Memory B cell (primary cell): ENCODE results near the gene TBC1D20.

ENCODE experiments used
- ATAC-seq: fragments of 150-1000 bp; cut with Tn5 transposase; 2 replicates; pipeline ENCODE4 v1.10.0; 2021; ENCODE audit warnings: low read depth, mild to moderate bottlenecking, moderate library complexity
- DNase-seq, 2 donors: peaks; one replicate each; pipeline ENCODE4 v3.0.0; 2022; ENCODE audit warnings: low spot score in 2 of 2
- H3K27ac Mint-ChIP-seq: one replicate; pipeline ENCODE4 v1.8.0; 2022; ENCODE audit warnings: mild to moderate bottlenecking, moderate library complexity, mixed read lengths
- H3K27me3 Mint-ChIP-seq: one replicate; pipeline ENCODE4 v1.8.0; 2022; ENCODE audit warnings: mixed read lengths
- H3K36me3 Mint-ChIP-seq: one replicate; pipeline ENCODE4 v1.8.0; 2022; ENCODE audit warnings: mild to moderate bottlenecking, mixed read lengths
- H3K4me1 Mint-ChIP-seq: one replicate; pipeline ENCODE4 v1.8.0; 2022; ENCODE audit warnings: mixed read lengths
- H3K4me3 Mint-ChIP-seq: one replicate; pipeline ENCODE4 v1.8.0; 2022; ENCODE audit warnings: mild to moderate bottlenecking, moderate library complexity, mixed read lengths
- H3K9me3 Mint-ChIP-seq: one replicate; pipeline ENCODE4 v1.8.0; 2022; ENCODE audit warnings: mixed read lengths

The TBC1D20 gene

DNA sequence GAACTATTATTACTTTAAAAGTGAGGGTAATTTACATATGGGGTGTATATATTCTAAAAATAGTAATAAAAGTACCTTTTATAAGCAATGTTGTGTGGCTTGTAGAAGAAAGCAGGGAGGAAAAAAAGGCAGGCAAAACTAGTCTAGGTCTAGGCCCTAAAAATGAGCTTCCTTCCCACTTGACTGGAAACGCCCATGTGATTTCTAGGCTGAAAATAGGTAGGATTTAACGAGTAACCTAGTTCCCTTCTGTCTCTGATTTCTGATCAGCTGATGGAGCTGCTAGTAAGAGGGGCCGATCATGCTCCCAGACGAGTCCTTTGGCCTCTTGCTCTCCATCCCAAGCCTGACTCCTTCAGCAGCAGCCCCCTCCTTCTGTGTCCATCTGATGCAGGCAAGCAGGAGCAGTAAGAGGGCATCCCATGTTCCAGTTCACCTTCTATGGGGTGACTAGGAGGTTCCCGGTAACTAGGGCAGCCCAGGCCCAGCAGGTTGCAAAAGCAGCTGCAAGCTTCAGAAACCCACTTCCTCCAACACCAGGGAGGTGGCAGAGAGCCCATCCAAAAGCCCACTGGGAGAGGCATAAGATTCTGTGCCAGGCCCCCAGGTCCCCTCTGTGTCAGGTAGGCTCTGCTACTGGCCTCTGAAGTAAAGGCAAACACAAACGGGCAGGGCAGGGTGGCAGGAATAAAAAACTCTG, 24.4 kb downstream of the TBC1D20 start:
- peak overlapping the region; percentile 74 for H3K4me3 Mint-ChIP-seq
- H3K27ac Mint-ChIP-seq, result peak overlapping the region; percentile 63
- DNase-seq (no peak), ATAC-seq (no peak)
- peaks cover 34% of the 10 kb centered on the region for H3K4me1 Mint-ChIP-seq
- H3K9me3 Mint-ChIP-seq, result no peaks in the 10 kb centered on the region
- H3K27me3 Mint-ChIP-seq, result no peaks in the 10 kb centered on the region
- H3K36me3 Mint-ChIP-seq, result peaks cover 21% of the 10 kb centered on the region

DNA sequence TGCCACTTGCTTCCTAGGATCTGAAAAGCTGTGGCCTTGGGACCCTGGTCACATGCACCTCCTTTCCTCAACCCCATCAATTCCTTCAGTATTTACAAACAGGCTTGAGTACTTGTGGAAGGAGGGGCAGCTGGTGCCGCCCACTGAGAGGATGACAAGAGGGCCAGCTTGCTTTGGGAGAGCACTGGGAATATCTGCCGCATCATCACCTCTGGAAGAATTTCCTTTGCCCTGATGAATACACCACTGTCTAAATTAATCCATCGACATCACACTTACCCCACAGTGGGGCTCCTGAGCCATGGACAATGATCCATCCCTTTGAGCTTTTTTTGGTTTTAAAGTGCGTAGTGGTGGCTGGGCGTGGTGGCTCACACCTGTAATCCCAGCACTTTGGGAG, 25.9 kb downstream of the TBC1D20 start:
- no peak for DNase-seq
- H3K4me1 Mint-ChIP-seq, result peaks cover 36% of the 10 kb centered on the region
- H3K9me3 Mint-ChIP-seq, result no peaks in the 10 kb centered on the region
- no peak for ATAC-seq
- H3K36me3 Mint-ChIP-seq, result peaks cover 18% of the 10 kb centered on the region
- no peak overlapping the region for H3K4me3 Mint-ChIP-seq
- no peaks in the 10 kb centered on the region for H3K27me3 Mint-ChIP-seq
- no peak overlapping the region for H3K27ac Mint-ChIP-seq

DNA sequence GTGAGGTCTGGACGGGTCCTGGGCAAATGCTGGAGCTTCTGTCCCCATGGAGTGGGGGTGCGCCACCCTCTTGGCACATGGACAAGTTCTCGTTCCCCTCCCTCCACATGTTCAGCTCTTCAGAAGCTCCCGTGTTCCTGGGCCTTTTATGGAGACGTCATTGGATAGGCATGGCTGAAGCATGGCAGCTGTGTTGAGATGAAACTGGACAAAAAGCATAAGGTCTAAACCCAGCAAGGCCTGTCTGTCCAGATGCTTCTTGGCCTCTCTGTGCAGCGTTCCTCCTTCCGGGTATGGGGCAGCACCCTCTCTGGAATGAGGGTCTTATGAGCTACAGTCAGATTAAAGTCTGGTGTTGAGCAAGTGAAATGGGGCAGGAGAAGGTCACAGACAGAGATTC, 26.8 kb downstream of the TBC1D20 start:
- Mint-ChIP-seq H3K27ac (no peak overlapping the region), H3K36me3 (peaks cover 15% of the 10 kb centered on the region), H3K4me1 (peaks cover 39% of the 10 kb centered on the region), H3K27me3 (no peaks in the 10 kb centered on the region), H3K4me3 (no peak overlapping the region), H3K9me3 (no peaks in the 10 kb centered on the region)
- ATAC-seq (no peak), DNase-seq (no peak)

DNA sequence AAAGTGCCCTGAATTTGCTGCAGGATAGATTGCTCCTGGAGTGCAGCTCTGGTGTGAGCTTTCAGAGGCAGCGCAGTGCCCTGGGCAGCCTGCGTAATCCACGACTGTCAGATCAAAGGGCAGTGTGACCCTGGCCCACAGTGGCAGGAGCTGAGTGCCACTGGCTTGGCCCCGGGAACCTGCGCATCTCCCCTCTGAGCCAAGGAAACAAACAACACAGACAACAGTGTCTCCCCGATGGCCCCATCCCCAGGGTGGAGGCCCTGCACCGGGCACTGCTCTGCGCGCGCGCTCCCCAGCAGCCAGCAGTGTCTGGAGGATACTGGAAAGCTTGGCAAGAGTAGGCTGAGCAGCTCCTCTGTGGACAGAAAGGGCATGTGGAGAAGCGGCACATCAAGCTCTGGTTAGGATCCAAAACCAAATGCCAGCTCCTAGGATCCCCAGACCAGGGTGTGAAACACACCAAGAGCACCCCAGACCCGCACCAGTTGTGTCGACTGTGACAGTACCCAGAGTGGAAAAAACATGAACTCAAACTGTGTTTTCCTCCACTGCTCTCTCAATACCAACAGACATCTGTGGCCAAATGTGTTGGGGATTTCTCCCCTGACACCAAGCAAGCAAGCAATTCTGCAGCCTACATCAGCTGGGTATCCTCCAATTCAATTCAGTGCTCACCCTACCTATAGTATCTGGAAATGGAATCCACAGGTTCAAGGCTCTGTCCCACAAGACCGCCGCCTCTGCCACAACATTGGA, 27.5 kb downstream of the TBC1D20 start:
- Mint-ChIP-seq H3K27me3 (no peaks in the 10 kb centered on the region), H3K27ac (no peak overlapping the region), H3K4me3 (no peak overlapping the region), H3K36me3 (peaks cover 11% of the 10 kb centered on the region), H3K9me3 (no peaks in the 10 kb centered on the region), H3K4me1 (peaks cover 37% of the 10 kb centered on the region)
- DNase-seq (no peak), ATAC-seq (no peak)

DNA sequence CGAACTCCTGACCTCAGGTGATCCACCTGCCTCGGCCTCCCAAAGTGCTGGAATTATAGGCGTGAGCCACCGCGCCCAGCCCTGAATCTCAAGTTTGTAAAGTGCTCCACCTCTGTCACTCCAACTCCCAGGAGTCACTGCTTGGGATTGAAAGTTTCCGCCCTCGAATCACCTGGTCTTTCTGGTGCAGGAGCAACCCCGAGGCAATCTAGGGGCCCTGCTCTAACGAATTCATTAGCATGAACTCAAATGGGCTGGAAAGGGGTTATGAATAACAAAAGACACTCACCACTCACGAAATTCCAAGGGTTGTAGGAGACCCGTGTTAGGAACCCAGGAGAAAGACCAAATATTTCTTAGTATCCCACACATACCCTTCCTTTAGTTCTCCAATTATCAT, 28.1 kb downstream of the TBC1D20 start:
- ATAC-seq, result no peak
- Mint-ChIP-seq H3K9me3 (no peaks in the 10 kb centered on the region), H3K27ac (no peak overlapping the region), H3K4me3 (peak overlapping the region; percentile 69), H3K36me3 (peaks cover 10% of the 10 kb centered on the region), H3K27me3 (no peaks in the 10 kb centered on the region), H3K4me1 (peaks cover 30% of the 10 kb centered on the region)
- no peak for DNase-seq

DNA sequence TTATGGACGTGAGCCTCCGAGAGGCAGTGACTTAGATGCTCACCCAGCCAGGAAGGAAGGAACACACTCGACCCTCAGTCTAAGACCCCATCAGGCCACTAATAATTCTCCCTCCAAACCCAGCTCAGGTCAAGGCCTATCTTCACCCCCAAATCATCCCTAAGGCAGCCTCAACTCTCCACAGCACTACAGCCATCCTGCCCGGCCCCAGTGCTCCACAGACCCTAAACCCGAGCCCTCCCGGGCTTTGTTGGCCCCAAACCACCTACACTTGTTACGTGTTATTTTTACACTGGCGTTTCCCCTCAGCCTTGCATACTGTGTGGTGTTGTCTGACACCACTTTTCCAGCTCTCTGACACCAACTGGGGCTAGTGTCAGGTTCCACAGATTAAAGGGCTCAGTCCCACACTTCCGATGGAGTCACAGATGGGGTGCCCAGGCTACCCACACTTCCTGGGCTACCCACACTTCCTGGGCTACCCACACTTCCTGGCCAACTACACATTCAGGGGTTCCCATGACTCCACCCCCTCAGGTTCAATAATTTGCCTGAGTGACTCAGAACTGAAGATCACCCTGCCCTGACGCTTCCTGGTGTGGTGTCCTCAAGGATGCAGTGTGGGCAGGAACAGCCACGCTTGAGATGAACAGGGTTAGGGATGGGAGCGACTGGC, 28.9 kb downstream of the TBC1D20 start:
- Mint-ChIP-seq H3K27me3 (no peaks in the 10 kb centered on the region), H3K36me3 (peaks cover 11% of the 10 kb centered on the region), H3K4me3 (peak overlapping the region; percentile 69), H3K4me1 (peaks cover 23% of the 10 kb centered on the region), H3K27ac (peak overlapping the region; percentile 97), H3K9me3 (no peaks in the 10 kb centered on the region)
- DNase-seq (no peak), ATAC-seq (peak; percentile 75)

DNA sequence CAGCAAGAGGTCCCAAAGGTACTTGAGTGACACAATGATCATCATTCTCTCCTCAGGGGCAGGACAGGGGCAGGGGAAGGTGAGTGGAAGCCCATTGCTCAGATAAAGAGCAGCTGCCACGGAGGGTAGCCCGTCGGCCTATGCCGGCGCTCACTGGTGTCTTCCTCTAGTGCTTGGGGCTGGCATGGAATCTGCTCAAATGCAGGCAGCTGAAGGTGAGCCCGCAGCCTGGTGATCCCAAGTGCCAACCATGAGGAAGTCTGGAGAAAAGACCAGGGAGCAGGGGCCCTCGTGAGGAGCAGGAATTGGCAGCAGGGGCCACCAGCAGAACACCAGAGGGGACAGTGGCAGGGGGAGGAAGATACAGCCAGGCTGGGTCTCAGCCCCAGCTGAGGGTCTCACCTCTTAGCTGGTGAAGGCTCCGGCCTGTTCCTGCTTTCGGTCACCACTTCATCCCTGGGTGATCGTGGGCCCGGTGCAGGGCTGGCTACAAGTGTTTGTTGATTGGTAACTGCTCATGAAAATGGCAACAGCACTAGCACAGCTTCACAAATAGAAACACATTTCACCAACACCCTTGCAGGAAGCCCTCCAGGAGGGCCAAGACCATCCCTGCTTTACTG, 29.5 kb downstream of the TBC1D20 start:
- ATAC-seq, result no peak
- peak overlapping the region; percentile 69 for H3K4me3 Mint-ChIP-seq
- no peak for DNase-seq
- no peaks in the 10 kb centered on the region for H3K9me3 Mint-ChIP-seq
- peaks cover 19% of the 10 kb centered on the region for H3K4me1 Mint-ChIP-seq
- H3K27me3 Mint-ChIP-seq, result no peaks in the 10 kb centered on the region
- peak overlapping the region; percentile 97 for H3K27ac Mint-ChIP-seq
- H3K36me3 Mint-ChIP-seq, result peaks cover 14% of the 10 kb centered on the region

DNA sequence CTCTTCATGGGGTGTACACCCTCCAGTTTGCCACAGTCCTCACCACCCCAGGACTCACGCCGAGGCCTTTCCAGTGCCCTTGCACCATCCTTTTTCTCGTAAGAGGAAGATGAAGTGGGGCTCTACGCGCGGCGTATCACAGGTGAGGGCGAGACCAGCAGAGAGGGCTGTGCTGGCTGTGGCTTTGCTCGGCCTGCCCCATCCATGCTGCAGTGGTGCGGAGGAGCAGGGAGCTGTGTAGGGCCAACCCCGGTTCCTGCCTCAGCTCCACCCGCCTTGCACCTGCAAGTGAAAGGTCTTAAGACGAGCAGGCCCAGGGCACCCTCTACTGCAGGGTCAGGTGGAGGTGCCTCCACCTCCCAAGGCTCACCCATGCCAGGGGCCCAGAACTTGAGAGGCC, 30.1 kb downstream of the TBC1D20 start:
- ATAC-seq (no peak), DNase-seq (no peak)
- Mint-ChIP-seq H3K27ac (no peak overlapping the region), H3K27me3 (no peaks in the 10 kb centered on the region), H3K4me1 (peaks cover 15% of the 10 kb centered on the region), H3K9me3 (no peaks in the 10 kb centered on the region), H3K4me3 (no peak overlapping the region), H3K36me3 (peaks cover 12% of the 10 kb centered on the region)

DNA sequence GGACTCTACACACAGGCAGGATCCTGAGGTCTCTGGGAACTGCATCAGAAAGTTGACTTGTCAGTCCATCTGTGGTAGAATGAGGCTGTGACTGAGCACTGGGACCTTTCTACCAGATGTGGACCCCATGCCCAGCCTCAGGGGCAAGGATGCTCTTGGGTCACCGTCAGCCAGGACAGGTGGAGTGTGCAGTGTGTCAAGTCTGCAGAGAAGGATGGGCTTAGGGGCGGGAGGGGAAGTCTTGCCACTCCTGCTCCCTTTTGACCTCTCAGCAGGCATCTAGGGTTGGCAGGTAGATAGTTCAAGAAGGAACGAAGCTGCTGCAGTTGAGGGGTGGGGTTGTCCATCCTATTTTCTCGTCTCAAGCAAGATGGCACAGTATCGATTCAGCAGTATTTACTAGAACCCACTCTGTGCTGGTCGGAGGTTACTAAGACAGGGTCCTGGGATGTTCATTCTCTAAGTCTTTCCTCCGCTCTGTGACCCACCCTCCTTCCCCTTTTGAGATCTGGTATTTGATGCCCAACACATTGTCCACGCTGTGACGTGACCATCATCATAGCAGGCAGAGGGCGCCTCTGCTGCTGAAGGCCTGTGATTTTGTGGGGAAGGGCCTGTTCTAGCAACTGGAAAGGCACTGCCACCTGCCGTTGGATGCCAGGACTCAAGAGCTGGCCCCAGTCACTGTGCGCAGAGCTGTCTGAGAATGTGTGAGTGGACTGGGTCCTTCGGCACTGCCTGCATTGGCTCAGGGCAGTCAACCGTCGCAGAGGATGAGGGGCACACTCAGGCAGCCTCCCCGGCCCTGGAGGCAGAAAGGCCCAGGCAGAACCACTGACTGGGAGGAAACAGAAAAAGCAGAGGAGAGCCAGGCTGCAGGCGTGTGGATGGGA, 31.1 kb downstream of the TBC1D20 start:
- Mint-ChIP-seq H3K4me3 (no peak overlapping the region), H3K9me3 (no peaks in the 10 kb centered on the region), H3K4me1 (peaks cover 13% of the 10 kb centered on the region), H3K36me3 (peaks cover 13% of the 10 kb centered on the region), H3K27ac (peak overlapping the region; percentile 11), H3K27me3 (no peaks in the 10 kb centered on the region)
- ATAC-seq (peak; percentile 52), DNase-seq (no peak)

DNA sequence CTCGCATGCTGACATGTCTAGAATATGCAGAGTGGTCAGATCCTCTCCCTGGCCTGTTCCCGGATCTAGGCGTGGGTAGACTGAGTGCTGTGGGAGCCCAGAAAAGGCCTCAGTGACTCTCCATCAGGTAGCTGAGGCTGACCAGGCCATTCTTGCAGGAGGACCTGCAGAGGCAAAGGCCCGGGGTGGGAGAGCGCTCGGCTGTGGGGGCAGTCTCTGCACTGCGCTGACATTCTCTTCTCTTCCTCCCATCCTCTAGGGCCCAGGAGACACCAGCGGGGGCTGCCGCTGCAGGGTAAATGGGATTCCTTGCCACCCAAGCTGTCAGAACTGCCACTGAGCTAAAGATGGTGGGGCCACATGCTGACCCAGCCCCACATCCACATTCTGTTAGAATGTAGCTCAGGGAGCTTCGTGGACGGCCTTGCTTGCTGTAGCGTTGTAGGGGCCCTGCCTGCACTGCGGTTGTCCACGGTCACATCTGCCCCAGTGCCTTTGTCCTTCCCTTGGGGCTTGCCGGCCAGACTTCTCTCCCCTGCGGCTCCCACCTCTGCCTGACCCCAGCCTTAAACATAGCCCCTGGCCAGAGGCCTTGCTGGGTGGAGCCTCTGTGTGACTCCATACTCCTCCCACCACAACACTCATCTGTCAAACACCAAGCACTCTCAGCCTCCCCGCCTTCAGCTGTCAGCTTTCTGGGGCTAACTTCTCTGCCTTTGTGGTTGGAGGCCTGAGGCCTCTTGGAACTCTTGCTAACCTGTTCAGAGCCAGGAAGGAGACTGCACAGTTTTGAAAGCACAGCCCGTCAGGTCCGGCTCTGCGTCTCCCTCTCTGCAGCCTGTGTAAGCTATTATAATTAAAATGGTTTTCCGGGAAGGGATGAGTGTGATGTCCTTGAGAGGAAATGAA, 32.0 kb downstream of the TBC1D20 start:
- Mint-ChIP-seq H3K36me3 (peaks cover 10% of the 10 kb centered on the region), H3K4me1 (peaks cover 13% of the 10 kb centered on the region), H3K4me3 (no peak overlapping the region), H3K27me3 (no peaks in the 10 kb centered on the region), H3K27ac (peak overlapping the region; percentile 7), H3K9me3 (no peaks in the 10 kb centered on the region)
- no peak for ATAC-seq
- DNase-seq, result no peak

DNA sequence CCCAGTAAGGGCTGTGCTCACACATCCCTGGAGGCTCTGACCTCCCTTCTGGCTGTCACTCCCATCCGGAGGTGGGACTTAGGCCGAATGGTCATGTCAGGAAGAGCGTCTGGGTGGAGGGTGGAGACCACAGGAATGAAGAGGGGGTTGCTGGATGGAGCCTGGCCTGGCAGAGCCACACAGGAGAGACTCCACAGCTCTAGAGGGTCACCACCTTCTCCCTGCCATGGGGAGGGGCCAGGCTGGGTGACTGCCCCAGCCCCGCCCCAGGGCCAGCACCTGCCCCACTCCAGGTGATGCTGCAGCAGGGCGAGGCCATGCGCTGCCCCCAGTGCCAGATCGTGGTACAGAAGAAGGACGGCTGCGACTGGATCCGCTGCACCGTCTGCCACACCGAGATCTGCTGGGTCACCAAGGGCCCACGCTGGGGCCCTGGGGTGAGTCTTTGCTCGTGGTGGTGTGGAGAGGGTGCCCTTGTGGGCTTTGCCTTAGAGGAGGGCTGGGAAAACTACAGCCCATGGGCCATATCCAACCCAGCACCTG, 33.6 kb downstream of the TBC1D20 start:
- no peak for ATAC-seq
- Mint-ChIP-seq H3K27ac (no peak overlapping the region), H3K36me3 (peaks cover 15% of the 10 kb centered on the region), H3K4me1 (peaks cover 12% of the 10 kb centered on the region), H3K4me3 (no peak overlapping the region), H3K27me3 (no peaks in the 10 kb centered on the region), H3K9me3 (no peaks in the 10 kb centered on the region)
- DNase-seq, result no peak

DNA sequence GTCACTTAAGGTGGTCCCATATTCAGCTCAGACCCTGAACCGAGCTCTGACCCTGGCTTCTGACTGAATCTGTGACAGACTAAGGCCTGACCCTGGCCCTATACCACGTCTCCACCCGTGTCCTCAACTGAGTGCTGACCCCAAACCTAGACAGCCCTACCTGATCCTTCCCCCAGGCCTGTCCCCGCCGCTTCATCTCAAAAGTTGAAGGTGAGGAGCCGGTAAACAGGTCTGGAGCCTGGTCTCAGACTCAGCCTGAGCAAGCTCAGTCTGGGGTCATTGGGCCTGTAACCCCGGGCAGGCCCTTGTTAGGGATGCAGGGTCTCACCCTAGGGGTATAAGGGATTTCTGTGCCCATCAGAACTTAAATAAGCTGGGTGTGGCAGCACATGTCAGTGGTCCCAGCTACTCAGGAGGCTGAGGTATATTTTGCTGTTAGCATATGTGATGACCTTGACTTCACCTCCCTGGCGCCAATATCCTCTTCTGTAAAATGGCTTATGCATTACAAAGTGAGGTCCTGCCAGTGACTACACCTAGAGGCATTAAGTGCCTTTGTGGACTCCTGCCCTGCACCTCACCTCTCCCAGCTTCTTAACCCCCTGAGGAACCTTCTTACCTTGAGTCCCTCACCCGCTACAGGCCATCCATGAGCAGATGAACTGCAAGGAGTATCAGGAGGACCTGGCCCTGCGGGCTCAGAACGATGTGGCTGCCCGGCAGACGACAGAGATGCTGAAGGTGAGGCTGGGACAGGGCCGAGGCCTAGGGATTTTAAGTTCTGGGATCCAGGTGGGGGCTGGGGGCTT, 34.3 kb downstream of the TBC1D20 start:
- Mint-ChIP-seq H3K4me3 (no peak overlapping the region), H3K9me3 (no peaks in the 10 kb centered on the region), H3K27ac (no peak overlapping the region), H3K27me3 (no peaks in the 10 kb centered on the region), H3K4me1 (peaks cover 5% of the 10 kb centered on the region), H3K36me3 (peaks cover 15% of the 10 kb centered on the region)
- DNase-seq (no peak), ATAC-seq (no peak)
